Osteocyte (in vitro differentiated cells): ENCODE measurements around the gene NCOA3. TPM values are rescaled to one million over a fixed set of nuclear protein-coding genes. Genes with fewer than 3 reads are reported as not detected.
A peak's percentile ranks its signal among the peaks of the same experiment; 100 is the strongest.
"Not testable (repeated sequence)": the region's sequence is repeated elsewhere in the genome, so short reads cannot be mapped to it uniquely, and the experiment has no call there.

ENCODE experiments used
- DNase-seq: peaks from one replicate; pipeline ENCODE4 v3.0.0; 2021; ENCODE audit warnings: mixed read lengths; ENCODE audit not compliant: unreplicated experiment; ENCODE audit errors: extremely low spot score
- H3K27ac Mint-ChIP-seq: one replicate; pipeline ENCODE4 v1.8.0; 2021; ENCODE audit warnings: mild to moderate bottlenecking, mixed read lengths; ENCODE audit not compliant: unreplicated experiment
- H3K27me3 Mint-ChIP-seq: one replicate; pipeline ENCODE4 v1.8.0; 2021; ENCODE audit warnings: mixed read lengths; ENCODE audit not compliant: unreplicated experiment
- H3K36me3 Mint-ChIP-seq: one replicate; pipeline ENCODE4 v1.8.0; 2021; ENCODE audit warnings: mixed read lengths; ENCODE audit not compliant: unreplicated experiment
- H3K4me1 Mint-ChIP-seq: one replicate; pipeline ENCODE4 v1.8.0; 2021; ENCODE audit warnings: mixed read lengths; ENCODE audit not compliant: unreplicated experiment
- H3K4me3 Mint-ChIP-seq: one replicate; pipeline ENCODE4 v1.8.0; 2021; ENCODE audit warnings: mild to moderate bottlenecking, moderate library complexity, mixed read lengths; ENCODE audit not compliant: unreplicated experiment
- H3K9me3 Mint-ChIP-seq: one replicate; pipeline ENCODE4 v1.8.0; 2021; ENCODE audit warnings: mixed read lengths; ENCODE audit not compliant: unreplicated experiment
- CTCF ChIP-seq: fragments of 200-600 bp; sonication (generic); IDR thresholded peaks from 2 replicates; pipeline ENCODE4 v1.5.0; 2021; ENCODE audit warnings: antibody characterized with exemption, mild to moderate bottlenecking, moderate library complexity
- total RNA-seq: library from RNA; stranded (reverse); gene quantifications from 2 replicates; pipeline ENCODE4 v1.2.1, GENCODE V29; 2021

NCOA3 gene
- total RNA-seq, 1 donor from 2014 or later: 75.9 TPM

DNA sequence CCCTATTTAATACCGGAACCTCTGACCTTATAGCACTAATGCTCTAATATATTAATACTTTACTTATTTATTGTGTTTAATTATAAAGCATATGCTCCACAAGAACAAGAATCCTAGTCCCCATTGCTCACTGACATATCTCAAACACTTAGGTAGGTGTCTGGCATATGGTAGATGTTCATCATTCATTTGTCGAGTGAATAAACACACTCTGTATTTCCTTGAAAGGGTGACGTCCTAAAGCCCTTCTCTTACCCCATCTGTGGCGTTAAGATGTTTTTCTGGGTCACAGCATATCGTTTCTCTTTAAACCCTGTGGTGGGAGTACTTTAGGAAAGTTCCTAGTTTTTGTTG lies 45.3 kb downstream of the NCOA3 start:
- Mint-ChIP-seq H3K4me3 (no peak overlapping the region), H3K27ac (peak overlapping the region; percentile 90), H3K4me1 (peaks cover 64% of the 10 kb centered on the region), H3K36me3 (peaks cover 2% of the 10 kb centered on the region), H3K9me3 (no peaks in the 10 kb centered on the region), H3K27me3 (no peaks in the 10 kb centered on the region)
- DNase-seq: no peak
- TF ChIP-seq CTCF: no peak

GRCh38 chr20:47549671-47550070 lies 48.0 kb downstream of the NCOA3 start:
- no peak overlapping the region for H3K4me3 Mint-ChIP-seq
- DNase-seq: no peak
- H3K27me3 Mint-ChIP-seq: no peaks in the 10 kb centered on the region
- TF ChIP-seq CTCF: no peak
- H3K4me1 Mint-ChIP-seq: peaks cover 38% of the 10 kb centered on the region
- no peak overlapping the region for H3K27ac Mint-ChIP-seq
- H3K36me3 Mint-ChIP-seq: peaks cover 2% of the 10 kb centered on the region
- H3K9me3 Mint-ChIP-seq: no peaks in the 10 kb centered on the region

- peaks cover 5% of the 10 kb centered on the region for H3K36me3 Mint-ChIP-seq
- peak overlapping the region; percentile 52 for H3K27ac Mint-ChIP-seq
- TF ChIP-seq CTCF: no peak
- no peak for DNase-seq
- H3K4me1 Mint-ChIP-seq: peaks cover 23% of the 10 kb centered on the region
- H3K4me3 Mint-ChIP-seq: no peak overlapping the region
- H3K27me3 Mint-ChIP-seq: no peaks in the 10 kb centered on the region
- peaks cover 3% of the 10 kb centered on the region for H3K9me3 Mint-ChIP-seq
These were observed 49.5 kb downstream of the NCOA3 start for GRCh38 chr20:47551222-47551621.

- no peak for DNase-seq
- Mint-ChIP-seq H3K9me3 (peaks cover 3% of the 10 kb centered on the region), H3K4me3 (no peak overlapping the region), H3K27ac (no peak overlapping the region), H3K36me3 (peaks cover 5% of the 10 kb centered on the region), H3K4me1 (peaks cover 23% of the 10 kb centered on the region), H3K27me3 (no peaks in the 10 kb centered on the region)
- TF ChIP-seq CTCF: no peak
These were observed 50.2 kb downstream of the NCOA3 start for GRCh38 chr20:47551841-47552240.

DNA sequence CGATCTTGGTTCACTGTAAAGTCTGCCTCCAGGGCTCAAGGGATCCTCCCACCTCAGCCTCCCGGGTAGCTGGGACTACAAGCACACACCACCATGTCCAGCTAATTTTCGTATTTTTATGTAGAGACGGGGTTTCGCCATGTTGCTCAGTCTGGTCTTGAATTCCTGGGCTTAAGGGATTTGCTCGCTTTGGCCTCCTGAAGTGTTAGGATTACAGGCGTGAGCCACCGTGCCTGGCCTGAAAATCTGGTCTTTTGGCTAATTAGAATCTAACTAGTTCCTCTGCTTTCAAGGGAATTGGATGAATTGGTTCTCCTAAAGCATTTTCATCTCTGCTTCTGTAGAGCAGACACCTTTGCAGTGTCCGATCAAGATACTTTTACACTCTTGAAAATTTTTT lies 51.3 kb downstream of the NCOA3 start:
- Mint-ChIP-seq H3K9me3 (peaks cover 3% of the 10 kb centered on the region), H3K27me3 (no peaks in the 10 kb centered on the region), H3K4me3 (no peak overlapping the region), H3K4me1 (peaks cover 30% of the 10 kb centered on the region), H3K36me3 (peaks cover 5% of the 10 kb centered on the region), H3K27ac (no peak overlapping the region)
- DNase-seq: no peak
- TF ChIP-seq CTCF: no peak

- not testable (repeated sequence) for DNase-seq, H3K27me3 Mint-ChIP-seq, H3K9me3 Mint-ChIP-seq, H3K27ac Mint-ChIP-seq, H3K36me3 Mint-ChIP-seq, H3K4me3 Mint-ChIP-seq
- H3K4me1 Mint-ChIP-seq: peaks cover 36% of the 10 kb centered on the region
These were observed 52.0 kb downstream of the NCOA3 start for GRCh38 chr20:47553594-47554235.

DNA sequence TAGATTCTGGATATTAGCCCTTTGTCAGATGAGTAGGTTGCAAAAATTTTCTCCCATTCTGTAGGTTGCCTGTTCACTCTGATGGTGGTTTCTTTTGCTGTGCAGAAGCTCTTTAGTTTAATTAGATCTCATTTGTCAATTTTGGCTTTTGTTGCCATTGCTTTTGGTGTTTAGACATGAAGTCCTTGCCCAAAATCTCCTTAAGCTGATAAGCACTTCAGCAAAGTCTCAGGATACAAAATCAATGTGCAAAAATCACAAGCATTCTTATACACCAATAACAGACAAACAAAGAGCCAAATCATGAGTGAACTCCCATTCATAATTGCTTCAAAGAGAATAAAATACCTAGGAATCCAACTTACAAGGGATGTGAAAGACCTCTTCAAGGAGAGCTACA lies 52.6 kb downstream of the NCOA3 start:
- not testable (repeated sequence) for H3K27me3 Mint-ChIP-seq, H3K9me3 Mint-ChIP-seq, DNase-seq, H3K27ac Mint-ChIP-seq, H3K4me3 Mint-ChIP-seq, H3K36me3 Mint-ChIP-seq
- peaks cover 41% of the 10 kb centered on the region for H3K4me1 Mint-ChIP-seq
